Suprapubic skin (tissue), 4 donors: ENCODE results near the gene TMEM217. TPM values are rescaled to one million over a fixed set of nuclear protein-coding genes. Genes with fewer than 3 reads are reported as not detected.

Experiments
- DNase-seq, 2 donors: peaks; one replicate each; pipeline ENCODE4 v3.0.0-alpha.2; 2019; ENCODE audit warnings: low spot score in 2 of 2
- H3K27ac ChIP-seq: fragments of 200-600 bp; sonication (generic); one replicate; pipeline ENCODE4 v1.5.1; 2019
- H3K27me3 ChIP-seq: fragments of 200-600 bp; sonication (generic); one replicate; pipeline ENCODE4 v1.5.1; 2019
- H3K36me3 ChIP-seq: fragments of 200-600 bp; sonication (generic); one replicate; pipeline ENCODE4 v1.5.1; 2019
- H3K4me1 ChIP-seq: fragments of 200-600 bp; sonication (generic); one replicate; pipeline ENCODE4 v1.5.1; 2019
- H3K4me3 ChIP-seq: fragments of 200-600 bp; sonication (generic); one replicate; pipeline ENCODE4 v1.5.1; 2019; ENCODE audit warnings: mild to moderate bottlenecking
- H3K9me3 ChIP-seq: fragments of 200-600 bp; sonication (generic); one replicate; pipeline ENCODE4 v1.5.1; 2019
- EP300 ChIP-seq: sonication (generic); formaldehyde crosslinking; IDR thresholded peaks from one replicate; pipeline ENCODE4 v1.6.1; 2017; ENCODE audit warnings: antibody characterized with exemption
- POLR2A ChIP-seq, 2 donors: fragments of 450-650 bp; IDR thresholded peaks; one replicate each; pipeline ENCODE4 v1.6.1; 2017; ENCODE audit warnings: antibody characterized with exemption in 2 of 2, mild to moderate bottlenecking in 2 of 2, moderate library complexity in 2 of 2
- POLR2AphosphoS5 ChIP-seq, 3 donors: sonication (generic); formaldehyde crosslinking; IDR thresholded peaks; one replicate each; pipeline ENCODE4 v1.6.1; 2017; ENCODE audit warnings: antibody characterized with exemption in 3 of 3
- WGBS: methylation state at CpG from one replicate; pipeline ENCODE4 v1.1.5; 2018; 5-methylcytosine and 5-hydroxymethylcytosine counted together
- total RNA-seq, 4 donors: library from RNA; depleted of rRNA; stranded (reverse); fragments of >200 nt; gene quantifications; one replicate each; pipeline ENCODE4 v1.1.0, GENCODE V29; 2016
- TF ChIP-seq, protein P1 (sequence below), 2 donors: fragments of 200-600 bp in 1 of 2; fragments of 450-650 bp in 1 of 2; sonication (generic) in 1 of 2; IDR thresholded peaks; one replicate each; pipeline ENCODE4 v1.5.1; 2016 to 2019; ENCODE audit warnings: antibody characterized with exemption in 2 of 2, mild to moderate bottlenecking in 1 of 2, moderate library complexity in 1 of 2

Gene TMEM217
- total RNA-seq, 4 donors from 2014 or later = 0.30 to 3.3 (median 2.6) TPM; not detected in 1

- DNase-seq = no peak
- H3K36me3 ChIP-seq = no peaks in the 10 kb centered on the region
- H3K27ac ChIP-seq = no peak overlapping the region
- peak overlapping the region; percentile 74 for H3K4me3 ChIP-seq
- TF ChIP-seq, protein P1, sequence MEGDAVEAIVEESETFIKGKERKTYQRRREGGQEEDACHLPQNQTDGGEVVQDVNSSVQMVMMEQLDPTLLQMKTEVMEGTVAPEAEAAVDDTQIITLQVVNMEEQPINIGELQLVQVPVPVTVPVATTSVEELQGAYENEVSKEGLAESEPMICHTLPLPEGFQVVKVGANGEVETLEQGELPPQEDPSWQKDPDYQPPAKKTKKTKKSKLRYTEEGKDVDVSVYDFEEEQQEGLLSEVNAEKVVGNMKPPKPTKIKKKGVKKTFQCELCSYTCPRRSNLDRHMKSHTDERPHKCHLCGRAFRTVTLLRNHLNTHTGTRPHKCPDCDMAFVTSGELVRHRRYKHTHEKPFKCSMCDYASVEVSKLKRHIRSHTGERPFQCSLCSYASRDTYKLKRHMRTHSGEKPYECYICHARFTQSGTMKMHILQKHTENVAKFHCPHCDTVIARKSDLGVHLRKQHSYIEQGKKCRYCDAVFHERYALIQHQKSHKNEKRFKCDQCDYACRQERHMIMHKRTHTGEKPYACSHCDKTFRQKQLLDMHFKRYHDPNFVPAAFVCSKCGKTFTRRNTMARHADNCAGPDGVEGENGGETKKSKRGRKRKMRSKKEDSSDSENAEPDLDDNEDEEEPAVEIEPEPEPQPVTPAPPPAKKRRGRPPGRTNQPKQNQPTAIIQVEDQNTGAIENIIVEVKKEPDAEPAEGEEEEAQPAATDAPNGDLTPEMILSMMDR (IDR thresholded peaks at IDR 0.05) = no peak
- TF ChIP-seq POLR2A (IDR thresholded peaks at IDR 0.05) (no peak), EP300 (no peak), POLR2AphosphoS5 (IDR thresholded peaks at IDR 0.05) (no peak)
- no peaks in the 10 kb centered on the region for H3K27me3 ChIP-seq
- H3K4me1 ChIP-seq = peaks cover 25% of the 10 kb centered on the region
- H3K9me3 ChIP-seq = no peaks in the 10 kb centered on the region
- 51% methylated on average over 12 of the region's 12 CpGs for WGBS
These were observed 1.1 kb downstream of the TMEM217 start for GRCh38 chr6:37256692-37257319.

- H3K4me3 ChIP-seq = no peak overlapping the region
- TF ChIP-seq, protein P1 (IDR thresholded peaks at IDR 0.05) = no peak
- TF ChIP-seq POLR2A (IDR thresholded peaks at IDR 0.05) = no peak
- TF ChIP-seq POLR2AphosphoS5 (IDR thresholded peaks at IDR 0.05) = no peak
- TF ChIP-seq EP300 = no peak
- H3K9me3 ChIP-seq = no peaks in the 10 kb centered on the region
- WGBS = 90% methylated on average over 5 of the region's 5 CpGs
- no peak overlapping the region for H3K27ac ChIP-seq
- H3K36me3 ChIP-seq = no peaks in the 10 kb centered on the region
- DNase-seq = no peak
- H3K4me1 ChIP-seq = peaks cover 24% of the 10 kb centered on the region
- no peaks in the 10 kb centered on the region for H3K27me3 ChIP-seq
These were observed 3.1 kb downstream of the TMEM217 start for GRCh38 chr6:37254881-37255280.

DNA sequence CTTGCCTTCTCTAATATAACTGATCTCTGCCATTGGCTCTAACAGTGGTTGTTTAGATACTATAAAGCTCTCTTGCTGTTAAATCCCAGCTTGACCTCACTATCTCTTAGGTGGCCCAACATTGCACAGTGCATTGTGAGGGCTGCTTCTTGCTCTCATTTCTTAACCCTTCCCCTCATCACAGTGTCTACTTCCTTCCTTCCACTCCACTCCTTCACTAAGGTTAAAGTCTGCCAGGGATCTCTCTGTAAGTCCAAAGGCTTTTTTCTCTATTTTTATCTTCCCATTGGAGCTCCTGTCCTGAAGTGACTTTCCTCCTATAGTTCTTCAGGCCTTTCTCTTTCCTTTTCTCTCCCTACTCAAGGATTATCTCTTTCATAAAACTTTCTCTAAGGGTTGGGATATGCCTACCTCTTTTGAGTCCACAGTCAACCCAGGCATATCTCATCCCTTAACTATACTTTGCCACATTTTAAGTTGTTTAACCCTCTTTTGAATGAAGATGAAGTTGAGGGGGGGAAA, 4.4 kb downstream of the TMEM217 start:
- Histone ChIP-seq H3K27me3 (no peaks in the 10 kb centered on the region), H3K36me3 (no peaks in the 10 kb centered on the region), H3K27ac (no peak overlapping the region), H3K9me3 (no peaks in the 10 kb centered on the region), H3K4me3 (no peak overlapping the region), H3K4me1 (peaks cover 12% of the 10 kb centered on the region)
- TF ChIP-seq, protein P1 (IDR thresholded peaks at IDR 0.05) = no peak
- TF ChIP-seq EP300 = no peak
- no peak for DNase-seq

DNA sequence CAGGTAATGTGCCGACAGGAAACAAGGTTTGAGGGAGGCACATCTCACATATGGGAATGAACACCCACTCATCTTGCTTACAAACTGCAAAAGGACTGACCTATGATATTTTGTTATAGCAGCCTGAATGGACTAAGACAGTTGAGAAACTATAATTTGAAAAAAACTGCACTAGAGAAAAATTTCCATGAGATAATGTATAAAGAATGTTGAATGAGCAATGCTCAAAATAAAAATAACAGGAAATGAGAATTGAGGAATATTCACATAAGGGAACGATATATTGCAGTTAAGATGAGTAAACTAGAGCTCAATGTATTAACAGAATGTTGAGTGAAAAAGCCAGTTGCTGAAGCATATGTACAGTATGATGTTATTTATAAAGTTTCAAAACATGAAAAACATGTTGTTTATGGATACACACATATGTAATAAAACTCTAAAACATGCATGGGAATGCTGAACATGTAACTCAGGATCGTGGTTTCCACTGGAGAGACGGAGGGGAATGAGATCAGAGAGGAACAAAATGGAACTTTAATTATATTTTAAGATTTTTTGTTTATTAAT, 6.6 kb downstream of the TMEM217 start:
- WGBS = 73% methylated on average over 4 of the region's 4 CpGs
- no peaks in the 10 kb centered on the region for H3K36me3 ChIP-seq
- DNase-seq = no peak
- TF ChIP-seq POLR2A (IDR thresholded peaks at IDR 0.05) (no peak), POLR2AphosphoS5 (IDR thresholded peaks at IDR 0.05) (no peak), EP300 (no peak)
- TF ChIP-seq, protein P1 (IDR thresholded peaks at IDR 0.05) = no peak
- no peaks in the 10 kb centered on the region for H3K27me3 ChIP-seq
- no peak overlapping the region for H3K4me3 ChIP-seq
- H3K9me3 ChIP-seq = no peaks in the 10 kb centered on the region
- no peak overlapping the region for H3K27ac ChIP-seq
- no peaks in the 10 kb centered on the region for H3K4me1 ChIP-seq

DNA sequence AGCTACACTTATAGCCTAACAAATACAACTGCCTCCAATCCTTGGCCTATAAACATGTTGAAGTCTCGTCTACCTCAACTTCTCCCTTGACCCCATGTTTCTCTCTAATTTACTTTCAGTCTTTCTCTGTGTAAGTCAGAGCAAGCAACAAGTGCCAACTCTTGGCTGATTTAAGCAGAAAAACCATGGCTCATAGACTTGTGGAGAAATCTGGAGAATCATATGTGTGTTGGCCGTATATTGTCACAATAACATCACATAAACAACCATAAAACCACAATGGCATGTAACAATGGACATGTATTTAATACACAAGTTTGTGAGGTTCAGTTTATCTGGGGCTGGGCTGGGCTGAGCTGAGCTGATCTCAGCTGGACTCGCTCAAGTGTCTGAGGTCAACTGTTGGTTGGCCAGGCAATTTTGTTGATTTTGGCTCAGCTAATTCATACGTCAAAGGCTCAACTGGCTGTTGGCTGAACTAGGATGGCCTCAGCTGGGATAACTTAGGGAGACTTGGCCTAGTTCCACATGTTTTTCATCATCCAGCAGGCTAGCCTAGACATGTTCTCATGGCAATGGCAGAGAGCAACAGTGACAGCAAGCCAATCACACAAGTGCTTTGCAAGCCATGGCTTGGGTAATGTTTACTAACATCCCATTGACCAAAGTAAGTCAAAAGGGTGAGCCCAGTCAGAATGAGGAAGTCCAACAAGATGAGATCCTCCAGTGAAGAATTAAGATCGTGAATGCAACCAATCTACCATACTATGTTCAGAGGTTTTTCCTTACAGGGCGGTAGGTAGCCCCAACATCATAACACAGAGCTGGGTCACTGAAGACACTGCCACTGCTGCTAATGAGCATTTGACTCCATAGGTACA, 13.3 kb downstream of the TMEM217 start:
- H3K4me3 ChIP-seq = no peak overlapping the region
- TF ChIP-seq, protein P1 (IDR thresholded peaks at IDR 0.05) = no peak
- peak; percentile 84 to 96 (median 90) for TF ChIP-seq POLR2AphosphoS5 (IDR thresholded peaks at IDR 0.05)
- no peaks in the 10 kb centered on the region for H3K27me3 ChIP-seq
- H3K27ac ChIP-seq = peak overlapping the region; percentile 70
- 36% methylated on average over 6 of the region's 6 CpGs for WGBS
- DNase-seq = peak; percentile 86 to 89
- H3K9me3 ChIP-seq = no peaks in the 10 kb centered on the region
- H3K36me3 ChIP-seq = no peaks in the 10 kb centered on the region
- H3K4me1 ChIP-seq = peaks cover 51% of the 10 kb centered on the region
